Ectodermal cell (in vitro differentiated cells): Measurements from ENCODE around the gene PRRG4.

Experiments used
- H3K27ac ChIP-seq: 2 replicates; pipeline ENCODE4 v1.7.0; 2013; ENCODE audit warnings: mild to moderate bottlenecking, low read depth, low read length; ENCODE audit not compliant: insufficient read depth, poor library complexity, severe bottlenecking
- H3K27me3 ChIP-seq: 2 replicates; pipeline ENCODE4 v1.7.0; 2013; ENCODE audit warnings: mild to moderate bottlenecking, low read length; ENCODE audit not compliant: insufficient read depth, control insufficient read depth, poor library complexity, severe bottlenecking
- H3K36me3 ChIP-seq: one replicate; pipeline ENCODE4 v1.7.0; 2013; ENCODE audit warnings: low read length; ENCODE audit not compliant: control insufficient read depth, insufficient read depth
- H3K4me1 ChIP-seq: one replicate; pipeline ENCODE4 v1.7.0; 2013; ENCODE audit warnings: low read length; ENCODE audit not compliant: control insufficient read depth, insufficient read depth
- H3K4me3 ChIP-seq: 2 replicates; pipeline ENCODE4 v1.7.0; 2013; ENCODE audit warnings: low read depth, low read length, control low read depth; ENCODE audit not compliant: insufficient read depth
- H3K9me3 ChIP-seq: 2 replicates; pipeline ENCODE4 v1.7.0; 2013; ENCODE audit warnings: mild to moderate bottlenecking, low read length, moderate library complexity; ENCODE audit not compliant: control insufficient read depth
- WGBS, 2 experiments: methylation state at CpG; one replicate each; pipeline ENCODE4 v1.1.7; 2013; ENCODE audit warnings: missing lambda C conversion rate in 2 of 2; 5-methylcytosine and 5-hydroxymethylcytosine counted together

Gene PRRG4

GRCh38 chr11:32902089-32902665 is 72.5 kb downstream of the PRRG4 start:
- 96% methylated on average over 4 of the region's 4 CpGs for WGBS, 2 experiments
- no peaks in the 10 kb centered on the region for H3K27me3 ChIP-seq
- no peak overlapping the region for H3K27ac ChIP-seq
- H3K4me1 ChIP-seq: peaks cover 3% of the 10 kb centered on the region
- peaks cover 6% of the 10 kb centered on the region for H3K36me3 ChIP-seq
- no peak overlapping the region for H3K4me3 ChIP-seq
- H3K9me3 ChIP-seq: no peaks in the 10 kb centered on the region

DNA sequence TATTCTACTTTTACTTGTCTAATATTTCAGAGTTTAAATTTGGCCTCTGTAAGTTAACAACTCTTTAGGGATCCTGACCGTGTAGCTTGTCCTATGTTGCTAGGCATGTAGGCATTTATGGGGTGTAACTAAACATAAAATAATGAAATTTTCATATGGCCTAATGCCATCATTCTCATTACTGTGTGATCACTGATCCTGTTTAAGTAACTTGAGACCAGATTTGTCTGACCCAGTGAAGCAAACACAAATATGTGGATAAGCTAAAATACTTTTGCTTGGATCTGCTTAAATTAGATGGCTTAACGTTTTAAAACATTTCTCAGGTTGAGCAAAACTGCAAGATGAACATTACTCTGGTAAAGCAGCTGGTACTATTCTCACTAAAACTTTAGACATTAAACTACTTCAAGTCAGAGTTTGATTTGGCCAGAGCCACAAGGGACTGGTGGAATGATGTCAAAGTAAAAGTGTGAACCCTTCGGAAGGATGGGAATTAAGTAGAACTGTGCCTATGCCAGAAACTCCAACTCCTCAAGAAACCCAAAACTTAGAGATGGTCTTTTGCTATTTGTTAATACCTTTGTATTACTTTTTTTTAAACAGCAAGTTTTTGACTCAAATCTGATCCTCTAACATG is 75.4 kb downstream of the PRRG4 start:
- peaks cover 3% of the 10 kb centered on the region for H3K4me1 ChIP-seq
- H3K27me3 ChIP-seq: no peaks in the 10 kb centered on the region
- H3K4me3 ChIP-seq: no peak overlapping the region
- H3K36me3 ChIP-seq: no peaks in the 10 kb centered on the region
- H3K9me3 ChIP-seq: no peaks in the 10 kb centered on the region
- 92 to 93% methylated on average over 3 of the region's 3 CpGs for WGBS, 2 experiments
- H3K27ac ChIP-seq: no peak overlapping the region
